HepG2 (cell line): ENCODE results near the gene SCRT2. TPM values are rescaled to one million over a fixed set of nuclear protein-coding genes. Genes with fewer than 3 reads are reported as not detected.

Experiments used
- BRCA1 ChIP-seq: sonication (generic); formaldehyde crosslinking; IDR thresholded peaks from 2 replicates; pipeline ENCODE4 v1.4.0; 2020; ENCODE audit warnings: missing genetic modification reagents
- CREB3 ChIP-seq: sonication (generic); formaldehyde crosslinking; IDR thresholded peaks from 2 replicates; pipeline ENCODE4 v1.5.0; 2020; ENCODE audit warnings: missing genetic modification reagents
- DPF2 ChIP-seq: sonication (generic); formaldehyde crosslinking; IDR thresholded peaks from 2 replicates; pipeline ENCODE4 v1.4.0; 2020; ENCODE audit warnings: mild to moderate bottlenecking, low read depth, missing genetic modification reagents, borderline replicate concordance
- FIP1L1 ChIP-seq: fragments of 200-400 bp; formaldehyde crosslinking; IDR thresholded peaks from 2 replicates; pipeline ENCODE4 v1.6.1; 2018; ENCODE audit warnings: low read depth, mild to moderate bottlenecking, low read length, moderate library complexity, borderline replicate concordance; ENCODE audit not compliant: insufficient read depth
- HHEX ChIP-seq: IDR thresholded peaks from 2 replicates; pipeline ENCODE4 v1.6.1; 2016; ENCODE audit warnings: control low read depth
- HMGXB3 ChIP-seq: sonication (generic); formaldehyde crosslinking; IDR thresholded peaks from 2 replicates; pipeline ENCODE4 v1.4.0; 2020; ENCODE audit warnings: missing genetic modification reagents, borderline replicate concordance
- MXI1 ChIP-seq: IDR thresholded peaks from 3 replicates; pipeline ENCODE4 v1.6.1; 2012; ENCODE audit warnings: low read depth, low read length, inconsistent platforms, borderline replicate concordance
- NFE2 ChIP-seq: sonication (generic); formaldehyde crosslinking; IDR thresholded peaks from 2 replicates; pipeline ENCODE4 v1.4.0; 2020; ENCODE audit warnings: missing genetic modification reagents
- SP4 ChIP-seq: sonication (generic); formaldehyde crosslinking; IDR thresholded peaks from 2 replicates; pipeline ENCODE4 v1.8.1; 2023; ENCODE audit warnings: mild to moderate bottlenecking, missing genetic modification reagents
- SP5 ChIP-seq: IDR thresholded peaks from 2 replicates; pipeline ENCODE4 v1.6.1; 2016; ENCODE audit warnings: low read depth, borderline replicate concordance
- USF2 ChIP-seq, 2 experiments: sonication (generic) in 1 of 2; formaldehyde crosslinking in 1 of 2; IDR thresholded peaks; 2 replicates each; pipeline versions ENCODE4 v1.5.1 to v1.6.1; 2011 to 2020; ENCODE audit warnings: borderline replicate concordance in 1 of 2, low read depth in 1 of 2, low read length in 1 of 2, mild to moderate bottlenecking in 1 of 2, missing genetic modification reagents in 1 of 2, moderate library complexity in 1 of 2
- ZMYM2 ChIP-seq: sonication (generic); formaldehyde crosslinking; IDR thresholded peaks from 2 replicates; pipeline ENCODE4 v1.8.0; 2022; ENCODE audit warnings: mild to moderate bottlenecking, missing genetic modification reagents
- ZNF24 ChIP-seq: fragments of 450-650 bp; IDR thresholded peaks from 2 replicates; pipeline ENCODE4 v1.6.1; 2017; ENCODE audit warnings: antibody characterized with exemption, mild to moderate bottlenecking
- ZNF281 ChIP-seq: sonication (generic); formaldehyde crosslinking; IDR thresholded peaks from 2 replicates; pipeline ENCODE4 v1.4.0; 2020; ENCODE audit warnings: missing genetic modification reagents, borderline replicate concordance
- ZNF431 ChIP-seq: sonication (generic); formaldehyde crosslinking; IDR thresholded peaks from 2 replicates; pipeline ENCODE4 v1.9.0; 2022; ENCODE audit warnings: missing genetic modification reagents, low read depth, mild to moderate bottlenecking, borderline replicate concordance
- ZNF563 ChIP-seq: sonication (generic); formaldehyde crosslinking; IDR thresholded peaks from 2 replicates; pipeline ENCODE4 v1.8.0; 2022; ENCODE audit warnings: mild to moderate bottlenecking, moderate library complexity, missing genetic modification reagents
- ZNF572 ChIP-seq: sonication (generic); formaldehyde crosslinking; IDR thresholded peaks from 2 replicates; pipeline ENCODE4 v1.5.1; 2020; ENCODE audit warnings: mild to moderate bottlenecking, missing genetic modification reagents
- ZNF629 ChIP-seq: sonication (generic); formaldehyde crosslinking; conservative IDR thresholded peaks from 2 replicates; pipeline ENCODE4 v1.5.0; 2020; ENCODE audit warnings: missing genetic modification reagents
- ZNF703 ChIP-seq: sonication (generic); formaldehyde crosslinking; IDR thresholded peaks from 2 replicates; pipeline ENCODE4 v1.5.1; 2020; ENCODE audit warnings: missing genetic modification reagents, mild to moderate bottlenecking, moderate library complexity, borderline replicate concordance
- ZNF878 ChIP-seq: sonication (generic); formaldehyde crosslinking; IDR thresholded peaks from 2 replicates; pipeline ENCODE4 v1.8.1; 2023; ENCODE audit warnings: mild to moderate bottlenecking, missing genetic modification reagents, moderate library complexity
- polyA plus RNA-seq, 8 experiments: library from polyadenylated mRNA; depleted of rRNA in 3 of 8; stranded (reverse) in 7 of 8; unstranded in 1 of 8; fragments of >200 nt; fragmentation: Illumina TruSeq in 4 of 8; extraction: Trizol in 4 of 8; gene quantifications; 2 replicates each; pipeline versions ENCODE4 v1.2.1 to v1.2.3, GENCODE V29; 2011 to 2016; ENCODE audit warnings: low read depth in 4 of 8, missing spikeins in 1 of 8, mixed read lengths in 1 of 8; ENCODE audit not compliant: insufficient read depth in 1 of 8
- total RNA-seq, 5 experiments: library from RNA; depleted of rRNA; stranded (reverse); fragments of >200 nt; fragmentation: Illumina TruSeq; extraction: Trizol; gene quantifications; 2 replicates each; pipeline ENCODE4 v1.2.3, GENCODE V29; 2016; ENCODE audit warnings: low read depth in 1 of 5

SCRT2 gene
- total and polyA plus RNA-seq, 2 of the 13 experiments (the other 11 are each of a cell fraction or from before 2014, with no cell fraction given): not detected

- TF ChIP-seq ZNF24 (peak; percentile 6; the same call in 1 of the 2 replicates), CREB3 (CRISPR knock-in tag) (peak; percentile 56; the same call in 1 of the 2 replicates), SP5 (no peak; the same call in 1 of the 2 replicates), ZNF563 (CRISPR knock-in tag) (peak; percentile 98), SP4 (CRISPR knock-in tag) (peak; percentile 50), USF2 (IDR thresholded peaks at IDR 0.05; ENCODE audit: low read depth, low read length) (no peak), USF2 (CRISPR knock-in tag; IDR thresholded peaks at IDR 0.05; ENCODE audit: borderline replicate concordance) (no peak), ZNF703 (CRISPR knock-in tag) (no peak), ZNF572 (CRISPR knock-in tag) (no peak), HHEX (no peak), MXI1 (peak; percentile 72), ZNF281 (CRISPR knock-in tag) (no peak), NFE2 (CRISPR knock-in tag) (no peak), FIP1L1 (no peak), ZNF629 (no peak), HMGXB3 (CRISPR knock-in tag) (no peak; the same call in 1 of the 2 replicates), DPF2 (CRISPR knock-in tag) (no peak), ZMYM2 (no peak), ZNF878 (CRISPR knock-in tag) (no peak), BRCA1 (no peak), ZNF431 (CRISPR knock-in tag) (peak; percentile 19; the same call in 1 of the 2 replicates)
These were observed 22.5 kb downstream of the SCRT2 start, which contains the start of gene SRXN1 (continued) for GRCh38 chr20:653110-653589.
